ENCODE measurements around the gene NUDT14.

DNA sequence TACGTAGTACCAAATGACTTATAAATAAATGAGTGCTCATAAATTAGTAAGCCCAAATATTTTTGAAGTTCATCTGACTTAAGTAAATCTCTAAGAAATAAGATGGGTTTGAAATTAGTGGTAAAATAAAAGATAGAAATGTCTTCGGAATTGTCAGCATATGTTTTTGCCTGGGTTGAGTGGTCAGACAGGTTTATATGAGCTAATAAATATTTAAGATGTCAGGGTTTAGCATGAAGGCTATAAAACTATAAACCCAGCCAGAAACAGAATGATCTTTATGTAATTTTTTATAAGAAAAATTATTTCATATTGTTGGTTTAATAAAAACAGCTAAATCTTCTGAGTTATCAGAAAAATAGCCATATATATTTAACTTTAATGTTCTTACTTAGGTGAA, 49.9 kb downstream of the NUDT14 start:
- TF ChIP-seq, protein P1, sequence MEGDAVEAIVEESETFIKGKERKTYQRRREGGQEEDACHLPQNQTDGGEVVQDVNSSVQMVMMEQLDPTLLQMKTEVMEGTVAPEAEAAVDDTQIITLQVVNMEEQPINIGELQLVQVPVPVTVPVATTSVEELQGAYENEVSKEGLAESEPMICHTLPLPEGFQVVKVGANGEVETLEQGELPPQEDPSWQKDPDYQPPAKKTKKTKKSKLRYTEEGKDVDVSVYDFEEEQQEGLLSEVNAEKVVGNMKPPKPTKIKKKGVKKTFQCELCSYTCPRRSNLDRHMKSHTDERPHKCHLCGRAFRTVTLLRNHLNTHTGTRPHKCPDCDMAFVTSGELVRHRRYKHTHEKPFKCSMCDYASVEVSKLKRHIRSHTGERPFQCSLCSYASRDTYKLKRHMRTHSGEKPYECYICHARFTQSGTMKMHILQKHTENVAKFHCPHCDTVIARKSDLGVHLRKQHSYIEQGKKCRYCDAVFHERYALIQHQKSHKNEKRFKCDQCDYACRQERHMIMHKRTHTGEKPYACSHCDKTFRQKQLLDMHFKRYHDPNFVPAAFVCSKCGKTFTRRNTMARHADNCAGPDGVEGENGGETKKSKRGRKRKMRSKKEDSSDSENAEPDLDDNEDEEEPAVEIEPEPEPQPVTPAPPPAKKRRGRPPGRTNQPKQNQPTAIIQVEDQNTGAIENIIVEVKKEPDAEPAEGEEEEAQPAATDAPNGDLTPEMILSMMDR (IDR thresholded peaks at IDR 0.05): no peak
- TF ChIP-seq EP300 (IDR thresholded peaks at IDR 0.05; ENCODE audit: low read depth): no peak

Data from transverse colon (tissue), 3 donors.